22Rv1 (cell line): ENCODE data around the gene HNF1B.

Experiments used
- ZFX ChIP-seq: fragments of 450-650 bp; IDR thresholded peaks from 2 replicates; pipeline ENCODE4 v1.6.1; 2017; ENCODE audit warnings: antibody characterized with exemption, borderline replicate concordance
- TF ChIP-seq, protein P1 (sequence below): fragments of 450-650 bp; IDR thresholded peaks from 2 replicates; pipeline ENCODE4 v1.5.1; 2017; ENCODE audit warnings: mild to moderate bottlenecking

DNA sequence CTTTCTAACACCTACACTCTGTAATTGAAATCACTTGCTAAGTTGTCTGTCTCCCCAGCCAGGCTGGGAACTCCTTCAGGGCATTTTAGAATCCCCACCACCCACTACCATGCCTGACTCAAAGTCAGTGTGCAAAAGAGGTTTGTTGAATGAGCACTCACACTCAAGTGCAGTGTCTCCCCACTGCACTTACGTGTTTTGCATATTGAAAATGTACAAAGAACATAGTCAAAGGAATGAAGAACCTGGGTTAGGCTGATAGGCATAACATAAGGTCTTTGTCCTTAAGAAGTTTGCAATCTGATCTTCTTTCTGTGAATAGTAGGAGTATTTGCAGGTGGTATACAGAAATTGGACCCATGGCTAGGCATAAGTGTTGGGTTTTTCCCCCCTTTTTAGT is 67.8 kb downstream of the HNF1B start:
- TF ChIP-seq, protein P1, sequence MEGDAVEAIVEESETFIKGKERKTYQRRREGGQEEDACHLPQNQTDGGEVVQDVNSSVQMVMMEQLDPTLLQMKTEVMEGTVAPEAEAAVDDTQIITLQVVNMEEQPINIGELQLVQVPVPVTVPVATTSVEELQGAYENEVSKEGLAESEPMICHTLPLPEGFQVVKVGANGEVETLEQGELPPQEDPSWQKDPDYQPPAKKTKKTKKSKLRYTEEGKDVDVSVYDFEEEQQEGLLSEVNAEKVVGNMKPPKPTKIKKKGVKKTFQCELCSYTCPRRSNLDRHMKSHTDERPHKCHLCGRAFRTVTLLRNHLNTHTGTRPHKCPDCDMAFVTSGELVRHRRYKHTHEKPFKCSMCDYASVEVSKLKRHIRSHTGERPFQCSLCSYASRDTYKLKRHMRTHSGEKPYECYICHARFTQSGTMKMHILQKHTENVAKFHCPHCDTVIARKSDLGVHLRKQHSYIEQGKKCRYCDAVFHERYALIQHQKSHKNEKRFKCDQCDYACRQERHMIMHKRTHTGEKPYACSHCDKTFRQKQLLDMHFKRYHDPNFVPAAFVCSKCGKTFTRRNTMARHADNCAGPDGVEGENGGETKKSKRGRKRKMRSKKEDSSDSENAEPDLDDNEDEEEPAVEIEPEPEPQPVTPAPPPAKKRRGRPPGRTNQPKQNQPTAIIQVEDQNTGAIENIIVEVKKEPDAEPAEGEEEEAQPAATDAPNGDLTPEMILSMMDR, result no peak
- no peak for TF ChIP-seq ZFX
